Liver (tissue), 9 donors: ENCODE measurements around the gene SERPINA6. TPM values are rescaled to one million over a fixed set of nuclear protein-coding genes. Genes with fewer than 3 reads are reported as not detected.

ENCODE experiments used
- DNase-seq: peaks from one replicate; pipeline ENCODE4 v3.0.0-alpha.2; 2017; ENCODE audit warnings: low spot score
- H3K27ac ChIP-seq, 2 donors: one replicate each; pipeline ENCODE4 v1.7.0; 2013; ENCODE audit warnings: inconsistent platforms in 2 of 2, low read length in 2 of 2, control low read depth in 1 of 2, low read depth in 1 of 2, mild to moderate bottlenecking in 1 of 2
- H3K27me3 ChIP-seq, 4 donors: one replicate each; pipeline versions ENCODE4 v1.6.1 to v1.7.0; 2013; ENCODE audit warnings: low read length in 3 of 4, inconsistent platforms in 1 of 4, mild to moderate bottlenecking in 1 of 4, moderate library complexity in 1 of 4; ENCODE audit not compliant: control insufficient read depth in 4 of 4, insufficient read depth in 4 of 4
- H3K36me3 ChIP-seq, 4 donors: one replicate each; pipeline versions ENCODE4 v1.6.1 to v1.7.0; 2013; ENCODE audit warnings: low read length in 3 of 4, mild to moderate bottlenecking in 3 of 4, low read depth in 1 of 4, moderate library complexity in 1 of 4; ENCODE audit not compliant: control insufficient read depth in 4 of 4, insufficient read depth in 3 of 4
- H3K4me1 ChIP-seq, 4 donors: one replicate each; pipeline versions ENCODE4 v1.6.1 to v1.7.0; 2013; ENCODE audit warnings: low read length in 3 of 4, mild to moderate bottlenecking in 3 of 4, moderate library complexity in 1 of 4; ENCODE audit not compliant: control insufficient read depth in 4 of 4, insufficient read depth in 4 of 4
- H3K4me3 ChIP-seq, 3 donors: one replicate each; pipeline versions ENCODE4 v1.6.1 to v1.7.0; 2013; ENCODE audit warnings: low read length in 3 of 3, control low read depth in 1 of 3, low read depth in 1 of 3, mild to moderate bottlenecking in 1 of 3
- H3K9ac ChIP-seq, 2 donors: one replicate each; pipeline ENCODE4 v1.7.0; 2013; ENCODE audit warnings: low read length in 2 of 2, mild to moderate bottlenecking in 2 of 2, moderate library complexity in 2 of 2, control low read depth in 1 of 2, low read depth in 1 of 2
- H3K9me3 ChIP-seq, 4 donors: one replicate each; pipeline versions ENCODE4 v1.6.1 to v1.7.0; 2013; ENCODE audit warnings: low read length in 3 of 4; ENCODE audit not compliant: control insufficient read depth in 4 of 4
- ATF3 ChIP-seq: IDR thresholded peaks from 2 replicates; pipeline ENCODE4 v1.6.1; 2016; ENCODE audit warnings: antibody characterized with exemption
- EGR1 ChIP-seq, 2 donors: IDR thresholded peaks; 2 replicates each; pipeline ENCODE4 v1.6.1; 2016 to 2018; ENCODE audit warnings: antibody characterized with exemption in 2 of 2, low read depth in 2 of 2
- FOXA1 ChIP-seq: IDR thresholded peaks from 2 replicates; pipeline ENCODE4 v1.6.1; 2016; ENCODE audit warnings: antibody characterized with exemption
- FOXA2 ChIP-seq: IDR thresholded peaks from 2 replicates; pipeline ENCODE4 v1.6.1; 2016; ENCODE audit warnings: antibody characterized with exemption
- GABPA ChIP-seq, 2 donors: IDR thresholded peaks in 1 of 2; conservative IDR thresholded peaks in 1 of 2; 2 replicates each; pipeline ENCODE4 v1.6.1; 2016; ENCODE audit warnings: antibody characterized with exemption in 2 of 2, mild to moderate bottlenecking in 1 of 2, moderate library complexity in 1 of 2
- HNF4A ChIP-seq, 2 donors: conservative IDR thresholded peaks; 2 replicates each; pipeline ENCODE4 v1.6.1; 2016; ENCODE audit warnings: antibody characterized with exemption in 2 of 2, mild to moderate bottlenecking in 2 of 2
- HNF4G ChIP-seq: IDR thresholded peaks from 2 replicates; pipeline ENCODE4 v1.6.1; 2016; ENCODE audit warnings: antibody characterized with exemption
- JUND ChIP-seq, 2 donors: IDR thresholded peaks; 2 replicates each; pipeline ENCODE4 v1.6.1; 2016; ENCODE audit warnings: antibody characterized with exemption in 2 of 2
- NR2F2 ChIP-seq: IDR thresholded peaks from 2 replicates; pipeline ENCODE4 v1.6.1; 2016; ENCODE audit warnings: antibody characterized with exemption
- RAD21 ChIP-seq, 2 donors: IDR thresholded peaks; 2 replicates each; pipeline ENCODE4 v1.6.1; 2016; ENCODE audit warnings: antibody characterized with exemption in 2 of 2, mild to moderate bottlenecking in 2 of 2
- RXRA ChIP-seq, 2 donors: IDR thresholded peaks; 2 replicates each; pipeline ENCODE4 v1.6.1; 2017 to 2018; ENCODE audit warnings: antibody characterized with exemption in 2 of 2, mild to moderate bottlenecking in 1 of 2
- SP1 ChIP-seq: IDR thresholded peaks from 2 replicates; pipeline ENCODE4 v1.6.1; 2018; ENCODE audit warnings: antibody characterized with exemption, mild to moderate bottlenecking
- TAF1 ChIP-seq: conservative IDR thresholded peaks from 2 replicates; pipeline ENCODE4 v1.6.1; 2016; ENCODE audit warnings: antibody characterized with exemption, mild to moderate bottlenecking
- YY1 ChIP-seq: IDR thresholded peaks from 2 replicates; pipeline ENCODE4 v1.6.1; 2016; ENCODE audit warnings: antibody characterized with exemption, mild to moderate bottlenecking
- ZBTB33 ChIP-seq: IDR thresholded peaks from 2 replicates; pipeline ENCODE4 v1.6.1; 2016; ENCODE audit warnings: antibody characterized with exemption
- WGBS: extraction: QIAGEN DNeasy Blood & Tissue Kit; methylation state at CpG from one replicate; pipeline ENCODE4 v1.1.7; 2013; 5-methylcytosine and 5-hydroxymethylcytosine counted together
- polyA plus RNA-seq, 2 donors: library from polyadenylated mRNA; stranded (reverse) in 1 of 2; unstranded in 1 of 2; fragments of 200-250 nt in 1 of 2; fragments of >200 nt in 1 of 2; fragmentation: Nextera tagmentation in 1 of 2; extraction: Ambion mirVana in 1 of 2; gene quantifications; one replicate each; pipeline versions ENCODE4 v1.2.1 to v1.2.3, GENCODE V29; 2013 to 2015
- total RNA-seq, 2 donors: library from RNA; depleted of rRNA; stranded (reverse); fragments of >200 nt; gene quantifications; one replicate each; pipeline ENCODE4 v1.2.3, GENCODE V29; 2014
- TF ChIP-seq, protein P1 (sequence below): IDR thresholded peaks from 2 replicates; pipeline ENCODE4 v1.6.1; 2016; ENCODE audit warnings: antibody characterized with exemption
- TF ChIP-seq, protein P2 (sequence below): fragments of 150-350 bp; IDR thresholded peaks from 2 replicates; pipeline ENCODE4 v1.5.1; 2017; ENCODE audit warnings: improper control_type of control experiment, low read depth, low read length; ENCODE audit not compliant: missing input control
- TF ChIP-seq, protein P3 (sequence below): IDR thresholded peaks from 2 replicates; pipeline ENCODE4 v1.6.1; 2016; ENCODE audit warnings: antibody characterized with exemption, mild to moderate bottlenecking
- donor health status: healthy.
- donor health status: healthy.
- donor health status: healthy.
- donor health status: healthy.
- donor health status: healthy.

Gene SERPINA6
- total and polyA plus RNA-seq, 4 donors = 188 to 357 (median 328) TPM

- no peak overlapping the region for H3K9ac ChIP-seq
- H3K4me3 ChIP-seq = no peak overlapping the region
- no peaks in the 10 kb centered on the region for H3K27me3 ChIP-seq
- no peak for DNase-seq
- no peak overlapping the region for H3K27ac ChIP-seq
- 84% methylated on average over 7 of the region's 7 CpGs for WGBS
- no peak for TF ChIP-seq SP1
- TF ChIP-seq EGR1 (IDR thresholded peaks at IDR 0.05; ENCODE audit: low read depth in 2 of 2) = no peak
- TF ChIP-seq HNF4A (conservative IDR thresholded peaks at IDR 0.05) = no peak
- TF ChIP-seq, protein P1, sequence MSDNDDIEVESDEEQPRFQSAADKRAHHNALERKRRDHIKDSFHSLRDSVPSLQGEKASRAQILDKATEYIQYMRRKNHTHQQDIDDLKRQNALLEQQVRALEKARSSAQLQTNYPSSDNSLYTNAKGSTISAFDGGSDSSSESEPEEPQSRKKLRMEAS = no peak
- no peak for TF ChIP-seq ZBTB33
- TF ChIP-seq FOXA1 = no peak
- no peak for TF ChIP-seq TAF1
- TF ChIP-seq RAD21 (IDR thresholded peaks at IDR 0.05) = no peak
- TF ChIP-seq NR2F2 = no peak
- no peak for TF ChIP-seq FOXA2
- TF ChIP-seq GABPA (IDR thresholded peaks at IDR 0.05 in 1 of 2, conservative IDR thresholded peaks at IDR 0.05 in 1 of 2) = no peak
- TF ChIP-seq JUND (IDR thresholded peaks at IDR 0.05) = no peak
- no peak for TF ChIP-seq HNF4G
- TF ChIP-seq, protein P2, sequence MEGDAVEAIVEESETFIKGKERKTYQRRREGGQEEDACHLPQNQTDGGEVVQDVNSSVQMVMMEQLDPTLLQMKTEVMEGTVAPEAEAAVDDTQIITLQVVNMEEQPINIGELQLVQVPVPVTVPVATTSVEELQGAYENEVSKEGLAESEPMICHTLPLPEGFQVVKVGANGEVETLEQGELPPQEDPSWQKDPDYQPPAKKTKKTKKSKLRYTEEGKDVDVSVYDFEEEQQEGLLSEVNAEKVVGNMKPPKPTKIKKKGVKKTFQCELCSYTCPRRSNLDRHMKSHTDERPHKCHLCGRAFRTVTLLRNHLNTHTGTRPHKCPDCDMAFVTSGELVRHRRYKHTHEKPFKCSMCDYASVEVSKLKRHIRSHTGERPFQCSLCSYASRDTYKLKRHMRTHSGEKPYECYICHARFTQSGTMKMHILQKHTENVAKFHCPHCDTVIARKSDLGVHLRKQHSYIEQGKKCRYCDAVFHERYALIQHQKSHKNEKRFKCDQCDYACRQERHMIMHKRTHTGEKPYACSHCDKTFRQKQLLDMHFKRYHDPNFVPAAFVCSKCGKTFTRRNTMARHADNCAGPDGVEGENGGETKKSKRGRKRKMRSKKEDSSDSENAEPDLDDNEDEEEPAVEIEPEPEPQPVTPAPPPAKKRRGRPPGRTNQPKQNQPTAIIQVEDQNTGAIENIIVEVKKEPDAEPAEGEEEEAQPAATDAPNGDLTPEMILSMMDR = no peak
- no peaks in the 10 kb centered on the region for H3K9me3 ChIP-seq
- H3K4me1 ChIP-seq = peaks cover 0 to 2% (median 0%) of the 10 kb centered on the region in 4 donors
- H3K36me3 ChIP-seq = no peaks in the 10 kb centered on the region
Observed at GRCh38 chr14:94349276-94349675, 26.1 kb upstream of the SERPINA6 start.

DNA sequence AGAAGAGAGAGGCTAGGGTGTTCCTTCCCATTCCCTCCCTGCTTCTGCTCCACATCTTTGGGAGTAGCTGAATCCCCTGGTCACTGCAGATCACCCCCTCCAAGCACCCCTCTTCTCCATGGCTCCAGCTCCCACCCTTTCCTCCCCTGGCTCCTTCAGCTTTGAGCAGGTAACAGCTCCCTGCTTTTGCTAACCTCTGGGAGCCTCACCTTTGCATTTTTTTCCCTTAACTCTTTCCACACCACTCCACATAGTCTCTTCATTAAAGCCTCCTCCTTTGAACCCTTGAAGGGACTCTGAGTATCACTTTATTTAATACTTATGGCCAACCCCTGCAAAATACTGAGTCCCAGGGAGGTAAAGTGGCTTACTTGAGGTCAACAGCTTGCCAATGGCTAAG, 25.7 kb upstream of the SERPINA6 start:
- TF ChIP-seq, protein P3, sequence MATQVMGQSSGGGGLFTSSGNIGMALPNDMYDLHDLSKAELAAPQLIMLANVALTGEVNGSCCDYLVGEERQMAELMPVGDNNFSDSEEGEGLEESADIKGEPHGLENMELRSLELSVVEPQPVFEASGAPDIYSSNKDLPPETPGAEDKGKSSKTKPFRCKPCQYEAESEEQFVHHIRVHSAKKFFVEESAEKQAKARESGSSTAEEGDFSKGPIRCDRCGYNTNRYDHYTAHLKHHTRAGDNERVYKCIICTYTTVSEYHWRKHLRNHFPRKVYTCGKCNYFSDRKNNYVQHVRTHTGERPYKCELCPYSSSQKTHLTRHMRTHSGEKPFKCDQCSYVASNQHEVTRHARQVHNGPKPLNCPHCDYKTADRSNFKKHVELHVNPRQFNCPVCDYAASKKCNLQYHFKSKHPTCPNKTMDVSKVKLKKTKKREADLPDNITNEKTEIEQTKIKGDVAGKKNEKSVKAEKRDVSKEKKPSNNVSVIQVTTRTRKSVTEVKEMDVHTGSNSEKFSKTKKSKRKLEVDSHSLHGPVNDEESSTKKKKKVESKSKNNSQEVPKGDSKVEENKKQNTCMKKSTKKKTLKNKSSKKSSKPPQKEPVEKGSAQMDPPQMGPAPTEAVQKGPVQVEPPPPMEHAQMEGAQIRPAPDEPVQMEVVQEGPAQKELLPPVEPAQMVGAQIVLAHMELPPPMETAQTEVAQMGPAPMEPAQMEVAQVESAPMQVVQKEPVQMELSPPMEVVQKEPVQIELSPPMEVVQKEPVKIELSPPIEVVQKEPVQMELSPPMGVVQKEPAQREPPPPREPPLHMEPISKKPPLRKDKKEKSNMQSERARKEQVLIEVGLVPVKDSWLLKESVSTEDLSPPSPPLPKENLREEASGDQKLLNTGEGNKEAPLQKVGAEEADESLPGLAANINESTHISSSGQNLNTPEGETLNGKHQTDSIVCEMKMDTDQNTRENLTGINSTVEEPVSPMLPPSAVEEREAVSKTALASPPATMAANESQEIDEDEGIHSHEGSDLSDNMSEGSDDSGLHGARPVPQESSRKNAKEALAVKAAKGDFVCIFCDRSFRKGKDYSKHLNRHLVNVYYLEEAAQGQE = no peak
- no peak for TF ChIP-seq GABPA (IDR thresholded peaks at IDR 0.05 in 1 of 2, conservative IDR thresholded peaks at IDR 0.05 in 1 of 2)
- TF ChIP-seq HNF4G = no peak
- TF ChIP-seq, protein P2 = no peak
- TF ChIP-seq RXRA (IDR thresholded peaks at IDR 0.05) = no peak
- TF ChIP-seq TAF1 = no peak
- TF ChIP-seq RAD21 (IDR thresholded peaks at IDR 0.05) = no peak
- TF ChIP-seq, protein P1 = no peak
- TF ChIP-seq ZBTB33 = no peak
- TF ChIP-seq ATF3 = no peak
- TF ChIP-seq FOXA2 = no peak
- no peak for TF ChIP-seq NR2F2
- no peak for TF ChIP-seq HNF4A (conservative IDR thresholded peaks at IDR 0.05)
- no peak for TF ChIP-seq EGR1 (IDR thresholded peaks at IDR 0.05; ENCODE audit: low read depth in 2 of 2)
- no peak for TF ChIP-seq JUND (IDR thresholded peaks at IDR 0.05)
- no peak for TF ChIP-seq SP1
- TF ChIP-seq YY1 = no peak
- no peak for TF ChIP-seq FOXA1
- H3K9ac ChIP-seq = no peak overlapping the region
- no peaks in the 10 kb centered on the region for H3K36me3 ChIP-seq
- no peaks in the 10 kb centered on the region for H3K27me3 ChIP-seq
- H3K4me3 ChIP-seq = no peak overlapping the region
- no peaks in the 10 kb centered on the region for H3K9me3 ChIP-seq
- no peak for DNase-seq
- no peak overlapping the region for H3K27ac ChIP-seq
- peaks cover 0 to under 1% (median 0%) of the 10 kb centered on the region in 4 donors for H3K4me1 ChIP-seq
